Caco-2 (cell line): ENCODE results near the gene SEPTIN12. TPM values are rescaled to one million over a fixed set of nuclear protein-coding genes. Genes with fewer than 3 reads are reported as not detected.
"Not testable (repeated sequence)": the region's sequence is repeated elsewhere in the genome, so short reads cannot be mapped to it uniquely, and the experiment has no call there.

ENCODE experiments used
- BruUV-seq: library from RNA; stranded (reverse); fragments of 400-500 nt; replicated peaks from 2 replicates; lab custom pipeline; 2021; lab: Mats Ljungman, UMichigan
- CTCF ChIA-PET: fragments of 300-600 bp; sonication (Branson Sonifier 250); formaldehyde crosslinking; loops from one replicate; lab custom pipeline; 2022; ENCODE audit warnings: antibody characterized with exemption; lab: Charles Lee
- POLR2A ChIA-PET: fragments of 300-600 bp; sonication (Branson Sonifier 250); formaldehyde crosslinking; loops from one replicate; lab custom pipeline; 2022; ENCODE audit warnings: antibody characterized with exemption; lab: Charles Lee
- DNase-seq, 2 experiments: peaks; one replicate each; pipeline versions ENCODE4 v3.0.0 to v3.0.0-alpha.2; 2020 to 2022
- H3K27me3 ChIP-seq: replicated peaks from 2 replicates; pipeline ENCODE4 v1.6.0; 2011; ENCODE audit warnings: low read length; ENCODE audit not compliant: control insufficient read depth, insufficient read depth
- H3K36me3 ChIP-seq: 2 replicates; pipeline ENCODE4 v1.5.1; 2011; ENCODE audit warnings: low read length; ENCODE audit not compliant: control insufficient read depth, insufficient read depth
- H3K4me1 ChIP-seq: fragments of 250-450 bp; sonication (Bioruptor Pico); 2 replicates; pipeline ENCODE4 v1.5.1; 2020; ENCODE audit warnings: mild to moderate bottlenecking
- H3K4me3 ChIP-seq: 2 replicates; pipeline ENCODE4 v1.5.1; 2011; ENCODE audit warnings: low read depth, mild to moderate bottlenecking, control low read depth, low read length
- H3K9me3 ChIP-seq: fragments of 250-450 bp; sonication (Bioruptor Pico); 2 replicates; pipeline ENCODE4 v1.5.1; 2020; ENCODE audit warnings: mild to moderate bottlenecking, moderate library complexity
- H3K27ac Mint-ChIP-seq: one replicate; pipeline ENCODE4 v1.8.0; 2022; ENCODE audit warnings: mixed read lengths; ENCODE audit not compliant: unreplicated experiment
- H3K27me3 Mint-ChIP-seq: one replicate; pipeline ENCODE4 v1.8.0; 2022; ENCODE audit warnings: mixed read lengths; ENCODE audit not compliant: insufficient read depth, unreplicated experiment
- H3K36me3 Mint-ChIP-seq: one replicate; pipeline ENCODE4 v1.8.0; 2022; ENCODE audit warnings: mild to moderate bottlenecking, mixed read lengths; ENCODE audit not compliant: insufficient read depth, unreplicated experiment
- H3K4me1 Mint-ChIP-seq: one replicate; pipeline ENCODE4 v1.8.0; 2022; ENCODE audit warnings: low read depth, mixed read lengths; ENCODE audit not compliant: unreplicated experiment
- H3K4me3 Mint-ChIP-seq: one replicate; pipeline ENCODE4 v1.8.0; 2022; ENCODE audit warnings: mild to moderate bottlenecking, moderate library complexity, mixed read lengths; ENCODE audit not compliant: unreplicated experiment
- H3K9me3 Mint-ChIP-seq: one replicate; pipeline ENCODE4 v1.8.0; 2022; ENCODE audit warnings: mixed read lengths; ENCODE audit not compliant: unreplicated experiment
- CTCF ChIP-seq, 2 experiments: fragments of 200-600 bp in 1 of 2; IDR thresholded peaks; 1 replicate in 1 of 2; 2 replicates in 1 of 2; pipeline versions ENCODE4 v1.5.1 to v1.8.0; 2011 to 2022; ENCODE audit warnings: antibody characterized with exemption in 1 of 2, control low read depth in 1 of 2, inconsistent platforms in 1 of 2, low read depth in 1 of 2, low read length in 1 of 2, mild to moderate bottlenecking in 1 of 2, moderate library complexity in 1 of 2; ENCODE audit not compliant: insufficient read depth in 1 of 2, severe bottlenecking in 1 of 2, unreplicated experiment in 1 of 2
- intact Hi-C: fragments of 100-400 bp; cut with micrococcal nuclease; formaldehyde crosslinking; loops from one replicate; pipeline ENCODE4 v1.10.0; 2022; ENCODE audit not compliant: unreplicated experiment
- total RNA-seq: library from RNA; stranded (reverse); gene quantifications from 2 replicates; pipeline ENCODE4 v1.2.3, GENCODE V29; 2022

SEPTIN12 gene
- total RNA-seq, 1 experiment from 2014 or later: not detected

- Mint-ChIP-seq H3K27me3 (no peaks in the 10 kb centered on the region), H3K9me3 (no peaks in the 10 kb centered on the region), H3K36me3 (peaks cover 4% of the 10 kb centered on the region), H3K27ac (no peak overlapping the region), H3K4me3 (no peak overlapping the region), H3K4me1 (peaks cover 12% of the 10 kb centered on the region)
- TF ChIP-seq CTCF (IDR thresholded peaks at IDR 0.05; ENCODE audit: insufficient read depth in 1 of 2, low read depth in 1 of 2, low read length in 1 of 2, severe bottlenecking in 1 of 2, unreplicated experiment in 1 of 2): no peak
- Histone ChIP-seq H3K4me3 (no peak overlapping the region), H3K36me3 (no peaks in the 10 kb centered on the region), H3K4me1 (peaks cover 35% of the 10 kb centered on the region), H3K9me3 (no peaks in the 10 kb centered on the region), H3K27me3 (no peaks in the 10 kb centered on the region)
- intact Hi-C loops: no loop called here
- no TSS peak for BruUV-seq
- no peak for DNase-seq
- POLR2A ChIA-PET: no interaction called here
- CTCF ChIA-PET: interaction anchor here (0.6 kb wide), 1 partner anchor 231 kb away, joined by 3 read pairs; no protein-coding TSS in a partner anchor
Measured at GRCh38 chr16:4785758-4786433, 2.2 kb downstream of the SEPTIN12 start.

- intact Hi-C loops, H3K27me3 Mint-ChIP-seq, H3K9me3 ChIP-seq, BruUV-seq, DNase-seq, H3K4me3 Mint-ChIP-seq, H3K27me3 ChIP-seq, POLR2A ChIA-PET, H3K4me3 ChIP-seq, H3K36me3 Mint-ChIP-seq, H3K9me3 Mint-ChIP-seq, H3K36me3 ChIP-seq, H3K27ac Mint-ChIP-seq, CTCF ChIA-PET: not testable (repeated sequence)
- H3K4me1 ChIP-seq: peaks cover 26% of the 10 kb centered on the region
- H3K4me1 Mint-ChIP-seq: peaks cover 12% of the 10 kb centered on the region
Measured at GRCh38 chr16:4784444-4784987, 3.6 kb downstream of the SEPTIN12 start.

- intact Hi-C loops: no loop called here
- BruUV-seq: no TSS peak
- Mint-ChIP-seq H3K27ac (no peak overlapping the region), H3K4me1 (peaks cover 12% of the 10 kb centered on the region), H3K9me3 (no peaks in the 10 kb centered on the region), H3K36me3 (no peaks in the 10 kb centered on the region), H3K4me3 (no peak overlapping the region), H3K27me3 (no peaks in the 10 kb centered on the region)
- TF ChIP-seq CTCF (IDR thresholded peaks at IDR 0.05; ENCODE audit: insufficient read depth in 1 of 2, low read depth in 1 of 2, low read length in 1 of 2, severe bottlenecking in 1 of 2, unreplicated experiment in 1 of 2): no peak
- POLR2A ChIA-PET: no interaction called here
- CTCF ChIA-PET: no interaction called here
- no peaks in the 10 kb centered on the region for H3K27me3 ChIP-seq
- no peaks in the 10 kb centered on the region for H3K9me3 ChIP-seq
- H3K4me1 ChIP-seq: peaks cover 21% of the 10 kb centered on the region
- DNase-seq: no peak
- H3K36me3 ChIP-seq: no peaks in the 10 kb centered on the region
- no peak overlapping the region for H3K4me3 ChIP-seq
Measured at GRCh38 chr16:4783951-4784336, 4.2 kb downstream of the SEPTIN12 start.
